ENCODE data around the gene SLC23A2. TPM values are rescaled to one million over a fixed set of nuclear protein-coding genes. Genes with fewer than 3 reads are reported as not detected.
"Not testable (repeated sequence)": the region's sequence is repeated elsewhere in the genome, so short reads cannot be mapped to it uniquely, and the experiment has no call there.

SLC23A2 gene
- total and polyA plus RNA-seq, 4 donors = 3.5 to 38.2 (median 17.9) TPM

GRCh38 chr20:4925842-4926530 is 75.3 kb downstream of the SLC23A2 start:
- no peaks in the 10 kb centered on the region for H3K9me3 ChIP-seq (ENCODE audit: control insufficient read depth, low read length)
- peak overlapping the region in 1 of 2 donors; percentile 28 for H3K27ac ChIP-seq (ENCODE audit: low read depth in 1 of 2, low read length in 2 of 2)
- intact Hi-C loops (cut with DNase I) = no loop called here
- DNase-seq = peak; percentile 83 to 89
- H3K27me3 ChIP-seq (ENCODE audit: control insufficient read depth in 1 of 2, insufficient read depth in 2 of 2, low read length in 1 of 2) = no peaks in the 10 kb centered on the region
- ATAC-seq (ENCODE audit: low FRiP score) = peak; percentile 91
- no peaks in the 10 kb centered on the region for H3K36me3 ChIP-seq (ENCODE audit: control insufficient read depth in 1 of 2, insufficient read depth in 2 of 2, low read length in 1 of 2)
- no peaks in the 10 kb centered on the region for H3K4me1 ChIP-seq (ENCODE audit: control insufficient read depth in 1 of 2, insufficient read depth in 2 of 2, low read length in 2 of 2)
- peak overlapping the region in 1 of 2 donors; percentile 15 for H3K4me3 ChIP-seq (ENCODE audit: low read length in 2 of 2)
- 19 to 24% methylated on average over 15 of the region's 15 CpGs for WGBS, 2 donors

- H3K4me3 ChIP-seq (ENCODE audit: low read length in 2 of 2) = no peak overlapping the region
- intact Hi-C loops (cut with DNase I) = no loop called here
- no peak overlapping the region for H3K27ac ChIP-seq (ENCODE audit: low read depth in 1 of 2, low read length in 2 of 2)
- no peaks in the 10 kb centered on the region for H3K36me3 ChIP-seq (ENCODE audit: control insufficient read depth in 1 of 2, insufficient read depth in 2 of 2, low read length in 1 of 2)
- 95 to 98% methylated on average over 2 of the region's 2 CpGs for WGBS, 2 donors
- no peak for ATAC-seq (ENCODE audit: low FRiP score)
- no peaks in the 10 kb centered on the region for H3K9me3 ChIP-seq (ENCODE audit: control insufficient read depth, low read length)
- DNase-seq = no peak
- H3K27me3 ChIP-seq (ENCODE audit: control insufficient read depth in 1 of 2, insufficient read depth in 2 of 2, low read length in 1 of 2) = no peaks in the 10 kb centered on the region
- H3K4me1 ChIP-seq (ENCODE audit: control insufficient read depth in 1 of 2, insufficient read depth in 2 of 2, low read length in 2 of 2) = no peaks in the 10 kb centered on the region
Observed at GRCh38 chr20:4924446-4924845, 76.9 kb downstream of the SLC23A2 start.

- WGBS, 2 donors = 93 to 96% methylated on average over 6 of the region's 6 CpGs
- no peak overlapping the region for H3K27ac ChIP-seq (ENCODE audit: low read depth in 1 of 2, low read length in 2 of 2)
Observed at GRCh38 chr20:4924032-4924431, 77.3 kb downstream of the SLC23A2 start.

GRCh38 chr20:4922186-4922585 is 79.1 kb downstream of the SLC23A2 start:
- Histone ChIP-seq H3K4me3 (ENCODE audit: low read length in 2 of 2) (no peak overlapping the region), H3K4me1 (ENCODE audit: control insufficient read depth in 1 of 2, insufficient read depth in 2 of 2, low read length in 2 of 2) (peaks cover 0 to 6% of the 10 kb centered on the region in 2 donors), H3K27me3 (ENCODE audit: control insufficient read depth in 1 of 2, insufficient read depth in 2 of 2, low read length in 1 of 2) (no peaks in the 10 kb centered on the region), H3K36me3 (ENCODE audit: control insufficient read depth in 1 of 2, insufficient read depth in 2 of 2, low read length in 1 of 2) (no peaks in the 10 kb centered on the region), H3K9me3 (ENCODE audit: control insufficient read depth, low read length) (no peaks in the 10 kb centered on the region), H3K27ac (ENCODE audit: low read depth in 1 of 2, low read length in 2 of 2) (no peak overlapping the region)
- intact Hi-C loops (cut with DNase I) = no loop called here
- WGBS, 2 donors = 93 to 99% methylated on average over 4 of the region's 4 CpGs
- no peak for ATAC-seq (ENCODE audit: low FRiP score)
- DNase-seq = no peak

More at GRCh38 chr20:4924032-4924431, 77.3 kb downstream of the SLC23A2 start:
- intact Hi-C loops (cut with DNase I) = no loop called here
- no peak overlapping the region for H3K4me3 ChIP-seq (ENCODE audit: low read length in 2 of 2)
- no peaks in the 10 kb centered on the region for H3K9me3 ChIP-seq (ENCODE audit: control insufficient read depth, low read length)
- no peaks in the 10 kb centered on the region for H3K27me3 ChIP-seq (ENCODE audit: control insufficient read depth in 1 of 2, insufficient read depth in 2 of 2, low read length in 1 of 2)
- ATAC-seq (ENCODE audit: low FRiP score) (no peak), DNase-seq (no peak)
- H3K4me1 ChIP-seq (ENCODE audit: control insufficient read depth in 1 of 2, insufficient read depth in 2 of 2, low read length in 2 of 2) = no peaks in the 10 kb centered on the region
- H3K36me3 ChIP-seq (ENCODE audit: control insufficient read depth in 1 of 2, insufficient read depth in 2 of 2, low read length in 1 of 2) = no peaks in the 10 kb centered on the region

GRCh38 chr20:4921271-4921670 is 80.0 kb downstream of the SLC23A2 start:
- H3K4me3 ChIP-seq (ENCODE audit: low read length in 2 of 2); intact Hi-C loops (cut with DNase I); ATAC-seq (ENCODE audit: low FRiP score); H3K27me3 ChIP-seq (ENCODE audit: control insufficient read depth in 1 of 2, insufficient read depth in 2 of 2, low read length in 1 of 2); DNase-seq; H3K27ac ChIP-seq (ENCODE audit: low read depth in 1 of 2, low read length in 2 of 2); H3K9me3 ChIP-seq (ENCODE audit: control insufficient read depth, low read length); H3K36me3 ChIP-seq (ENCODE audit: control insufficient read depth in 1 of 2, insufficient read depth in 2 of 2, low read length in 1 of 2); H3K4me1 ChIP-seq (ENCODE audit: control insufficient read depth in 1 of 2, insufficient read depth in 2 of 2, low read length in 2 of 2): not testable (repeated sequence)
- 48 to 60% methylated on average over 2 of the region's 2 CpGs for WGBS, 2 donors

GRCh38 chr20:4920655-4921054 is 80.7 kb downstream of the SLC23A2 start:
- WGBS, 2 donors = 78 to 86% methylated on average over 3 of the region's 3 CpGs
- no peak for ATAC-seq (ENCODE audit: low FRiP score)
- intact Hi-C loops (cut with DNase I) = no loop called here
- Histone ChIP-seq H3K4me3 (ENCODE audit: low read length in 2 of 2) (no peak overlapping the region), H3K36me3 (ENCODE audit: control insufficient read depth in 1 of 2, insufficient read depth in 2 of 2, low read length in 1 of 2) (no peaks in the 10 kb centered on the region), H3K27ac (ENCODE audit: low read depth in 1 of 2, low read length in 2 of 2) (no peak overlapping the region), H3K9me3 (ENCODE audit: control insufficient read depth, low read length) (no peaks in the 10 kb centered on the region), H3K4me1 (ENCODE audit: control insufficient read depth in 1 of 2, insufficient read depth in 2 of 2, low read length in 2 of 2) (peaks cover 0 to 7% of the 10 kb centered on the region in 2 donors), H3K27me3 (ENCODE audit: control insufficient read depth in 1 of 2, insufficient read depth in 2 of 2, low read length in 1 of 2) (no peaks in the 10 kb centered on the region)
- DNase-seq = no peak

GRCh38 chr20:4920131-4920530 is 81.2 kb downstream of the SLC23A2 start:
- H3K4me3 ChIP-seq (ENCODE audit: low read length in 2 of 2) = no peak overlapping the region
- H3K9me3 ChIP-seq (ENCODE audit: control insufficient read depth, low read length) = no peaks in the 10 kb centered on the region
- H3K36me3 ChIP-seq (ENCODE audit: control insufficient read depth in 1 of 2, insufficient read depth in 2 of 2, low read length in 1 of 2) = no peaks in the 10 kb centered on the region
- no peak overlapping the region for H3K27ac ChIP-seq (ENCODE audit: low read depth in 1 of 2, low read length in 2 of 2)
- intact Hi-C loops (cut with DNase I) = no loop called here
- no peaks in the 10 kb centered on the region for H3K27me3 ChIP-seq (ENCODE audit: control insufficient read depth in 1 of 2, insufficient read depth in 2 of 2, low read length in 1 of 2)
- H3K4me1 ChIP-seq (ENCODE audit: control insufficient read depth in 1 of 2, insufficient read depth in 2 of 2, low read length in 2 of 2) = peaks cover 0 to 7% of the 10 kb centered on the region in 2 donors
- 86 to 90% methylated on average over 6 of the region's 6 CpGs for WGBS, 2 donors
- DNase-seq = no peak
- no peak for ATAC-seq (ENCODE audit: low FRiP score)

GRCh38 chr20:4919047-4919704 is 82.1 kb downstream of the SLC23A2 start:
- Histone ChIP-seq H3K4me3 (ENCODE audit: low read length in 2 of 2) (no peak overlapping the region), H3K27me3 (ENCODE audit: control insufficient read depth in 1 of 2, insufficient read depth in 2 of 2, low read length in 1 of 2) (no peaks in the 10 kb centered on the region), H3K9me3 (ENCODE audit: control insufficient read depth, low read length) (no peaks in the 10 kb centered on the region), H3K4me1 (ENCODE audit: control insufficient read depth in 1 of 2, insufficient read depth in 2 of 2, low read length in 2 of 2) (peaks cover 0 to 7% of the 10 kb centered on the region in 2 donors), H3K36me3 (ENCODE audit: control insufficient read depth in 1 of 2, insufficient read depth in 2 of 2, low read length in 1 of 2) (no peaks in the 10 kb centered on the region), H3K27ac (ENCODE audit: low read depth in 1 of 2, low read length in 2 of 2) (no peak overlapping the region)
- 86 to 89% methylated on average over 9 of the region's 9 CpGs for WGBS, 2 donors
- ATAC-seq (ENCODE audit: low FRiP score) = no peak
- no peak for DNase-seq
- intact Hi-C loops (cut with DNase I) = loop anchor here in 1 of 2 donors (5.0 kb wide), 1 partner anchor 33 kb away; no protein-coding TSS in a partner anchor

- no peak for DNase-seq
- H3K9me3 ChIP-seq (ENCODE audit: control insufficient read depth, low read length) = no peaks in the 10 kb centered on the region
- WGBS, 2 donors = 92 to 94% methylated on average over 6 of the region's 6 CpGs
- H3K4me1 ChIP-seq (ENCODE audit: control insufficient read depth in 1 of 2, insufficient read depth in 2 of 2, low read length in 2 of 2) = peaks cover 0 to 7% of the 10 kb centered on the region in 2 donors
- H3K27me3 ChIP-seq (ENCODE audit: control insufficient read depth in 1 of 2, insufficient read depth in 2 of 2, low read length in 1 of 2) = no peaks in the 10 kb centered on the region
- no peak overlapping the region for H3K27ac ChIP-seq (ENCODE audit: low read depth in 1 of 2, low read length in 2 of 2)
- intact Hi-C loops (cut with DNase I) = loop anchor here in 1 of 2 donors (5.0 kb wide), 1 partner anchor 34 kb away; no protein-coding TSS in a partner anchor
- H3K4me3 ChIP-seq (ENCODE audit: low read length in 2 of 2) = no peak overlapping the region
- no peaks in the 10 kb centered on the region for H3K36me3 ChIP-seq (ENCODE audit: control insufficient read depth in 1 of 2, insufficient read depth in 2 of 2, low read length in 1 of 2)
- ATAC-seq (ENCODE audit: low FRiP score) = no peak
Observed at GRCh38 chr20:4918473-4918872, 82.8 kb downstream of the SLC23A2 start.
